Caco-2 (cell line): ENCODE measurements around the gene ENTPD8. TPM values are rescaled to one million over a fixed set of nuclear protein-coding genes. Genes with fewer than 3 reads are reported as not detected.

Experiments used
- BruUV-seq: library from RNA; stranded (reverse); fragments of 400-500 nt; replicated peaks from 2 replicates; lab custom pipeline; 2021; lab: Mats Ljungman, UMichigan
- CTCF ChIA-PET: fragments of 300-600 bp; sonication (Branson Sonifier 250); formaldehyde crosslinking; loops from one replicate; lab custom pipeline; 2022; ENCODE audit warnings: antibody characterized with exemption; lab: Charles Lee
- POLR2A ChIA-PET: fragments of 300-600 bp; sonication (Branson Sonifier 250); formaldehyde crosslinking; loops from one replicate; lab custom pipeline; 2022; ENCODE audit warnings: antibody characterized with exemption; lab: Charles Lee
- DNase-seq, 2 experiments: peaks; one replicate each; pipeline versions ENCODE4 v3.0.0 to v3.0.0-alpha.2; 2020 to 2022
- H3K27me3 ChIP-seq: replicated peaks from 2 replicates; pipeline ENCODE4 v1.6.0; 2011; ENCODE audit warnings: low read length; ENCODE audit not compliant: control insufficient read depth, insufficient read depth
- H3K36me3 ChIP-seq: 2 replicates; pipeline ENCODE4 v1.5.1; 2011; ENCODE audit warnings: low read length; ENCODE audit not compliant: control insufficient read depth, insufficient read depth
- H3K4me1 ChIP-seq: fragments of 250-450 bp; sonication (Bioruptor Pico); 2 replicates; pipeline ENCODE4 v1.5.1; 2020; ENCODE audit warnings: mild to moderate bottlenecking
- H3K4me3 ChIP-seq: 2 replicates; pipeline ENCODE4 v1.5.1; 2011; ENCODE audit warnings: low read depth, mild to moderate bottlenecking, control low read depth, low read length
- H3K9me3 ChIP-seq: fragments of 250-450 bp; sonication (Bioruptor Pico); 2 replicates; pipeline ENCODE4 v1.5.1; 2020; ENCODE audit warnings: mild to moderate bottlenecking, moderate library complexity
- H3K27ac Mint-ChIP-seq: one replicate; pipeline ENCODE4 v1.8.0; 2022; ENCODE audit warnings: mixed read lengths; ENCODE audit not compliant: unreplicated experiment
- H3K27me3 Mint-ChIP-seq: one replicate; pipeline ENCODE4 v1.8.0; 2022; ENCODE audit warnings: mixed read lengths; ENCODE audit not compliant: insufficient read depth, unreplicated experiment
- H3K36me3 Mint-ChIP-seq: one replicate; pipeline ENCODE4 v1.8.0; 2022; ENCODE audit warnings: mild to moderate bottlenecking, mixed read lengths; ENCODE audit not compliant: insufficient read depth, unreplicated experiment
- H3K4me1 Mint-ChIP-seq: one replicate; pipeline ENCODE4 v1.8.0; 2022; ENCODE audit warnings: low read depth, mixed read lengths; ENCODE audit not compliant: unreplicated experiment
- H3K4me3 Mint-ChIP-seq: one replicate; pipeline ENCODE4 v1.8.0; 2022; ENCODE audit warnings: mild to moderate bottlenecking, moderate library complexity, mixed read lengths; ENCODE audit not compliant: unreplicated experiment
- H3K9me3 Mint-ChIP-seq: one replicate; pipeline ENCODE4 v1.8.0; 2022; ENCODE audit warnings: mixed read lengths; ENCODE audit not compliant: unreplicated experiment
- intact Hi-C: fragments of 100-400 bp; cut with micrococcal nuclease; formaldehyde crosslinking; loops from one replicate; pipeline ENCODE4 v1.10.0; 2022; ENCODE audit not compliant: unreplicated experiment
- total RNA-seq: library from RNA; stranded (reverse); gene quantifications from 2 replicates; pipeline ENCODE4 v1.2.3, GENCODE V29; 2022
- TF ChIP-seq, protein P1 (sequence below), 2 experiments: fragments of 200-600 bp in 1 of 2; IDR thresholded peaks; 1 replicate in 1 of 2; 2 replicates in 1 of 2; pipeline versions ENCODE4 v1.5.1 to v1.8.0; 2011 to 2022; ENCODE audit warnings: antibody characterized with exemption in 1 of 2, control low read depth in 1 of 2, inconsistent platforms in 1 of 2, low read depth in 1 of 2, low read length in 1 of 2, mild to moderate bottlenecking in 1 of 2, moderate library complexity in 1 of 2; ENCODE audit not compliant: insufficient read depth in 1 of 2, severe bottlenecking in 1 of 2, unreplicated experiment in 1 of 2

Gene ENTPD8
- total RNA-seq, 1 experiment from 2014 or later: 8.6 TPM

DNA sequence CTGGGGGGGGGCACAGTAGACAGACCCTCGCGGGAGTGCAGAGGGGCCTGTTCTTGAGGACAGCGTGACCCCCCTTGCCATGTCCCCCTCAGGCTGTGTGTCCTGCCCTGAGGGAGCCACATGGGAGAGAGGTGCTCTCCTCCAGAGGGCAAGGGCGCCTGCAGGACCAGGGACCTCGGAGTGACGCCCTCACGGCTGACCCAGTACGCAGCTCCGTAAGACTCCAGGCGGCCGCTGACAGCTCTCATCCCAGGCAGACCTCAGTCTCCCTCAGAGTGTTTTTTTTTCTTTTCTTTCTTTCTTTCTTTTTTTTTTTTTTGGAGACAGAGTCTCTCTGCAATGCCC lies 45.5 kb downstream of the ENTPD8 start:
- BruUV-seq: no TSS peak
- Mint-ChIP-seq H3K4me1 (no peaks in the 10 kb centered on the region), H3K9me3 (peaks cover 23% of the 10 kb centered on the region), H3K27ac (no peak overlapping the region), H3K27me3 (no peaks in the 10 kb centered on the region), H3K4me3 (no peak overlapping the region), H3K36me3 (peaks cover 26% of the 10 kb centered on the region)
- no peak for DNase-seq
- Histone ChIP-seq H3K4me3 (no peak overlapping the region), H3K9me3 (no peaks in the 10 kb centered on the region; the same call in 1 of the 2 replicates), H3K36me3 (no peaks in the 10 kb centered on the region; the same call in 1 of the 2 replicates), H3K27me3 (no peaks in the 10 kb centered on the region), H3K4me1 (peaks cover 5% of the 10 kb centered on the region; the same call in 1 of the 2 replicates)
- CTCF ChIA-PET: interaction anchor here (1.0 to 2.0 kb wide), 2 partner anchors 28 to 94 kb away, joined by 7 to 10 read pairs; partner anchors contain the start of genes EXD3, NOXA1 and NRARP
- POLR2A ChIA-PET: interaction anchor here (0.5 kb wide), 1 partner anchor 156 kb away, joined by 5 read pairs; the partner anchor contains the start of gene MRPL41
- TF ChIP-seq, protein P1, sequence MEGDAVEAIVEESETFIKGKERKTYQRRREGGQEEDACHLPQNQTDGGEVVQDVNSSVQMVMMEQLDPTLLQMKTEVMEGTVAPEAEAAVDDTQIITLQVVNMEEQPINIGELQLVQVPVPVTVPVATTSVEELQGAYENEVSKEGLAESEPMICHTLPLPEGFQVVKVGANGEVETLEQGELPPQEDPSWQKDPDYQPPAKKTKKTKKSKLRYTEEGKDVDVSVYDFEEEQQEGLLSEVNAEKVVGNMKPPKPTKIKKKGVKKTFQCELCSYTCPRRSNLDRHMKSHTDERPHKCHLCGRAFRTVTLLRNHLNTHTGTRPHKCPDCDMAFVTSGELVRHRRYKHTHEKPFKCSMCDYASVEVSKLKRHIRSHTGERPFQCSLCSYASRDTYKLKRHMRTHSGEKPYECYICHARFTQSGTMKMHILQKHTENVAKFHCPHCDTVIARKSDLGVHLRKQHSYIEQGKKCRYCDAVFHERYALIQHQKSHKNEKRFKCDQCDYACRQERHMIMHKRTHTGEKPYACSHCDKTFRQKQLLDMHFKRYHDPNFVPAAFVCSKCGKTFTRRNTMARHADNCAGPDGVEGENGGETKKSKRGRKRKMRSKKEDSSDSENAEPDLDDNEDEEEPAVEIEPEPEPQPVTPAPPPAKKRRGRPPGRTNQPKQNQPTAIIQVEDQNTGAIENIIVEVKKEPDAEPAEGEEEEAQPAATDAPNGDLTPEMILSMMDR (IDR thresholded peaks at IDR 0.05; ENCODE audit: insufficient read depth in 1 of 2, low read depth in 1 of 2, low read length in 1 of 2, severe bottlenecking in 1 of 2, unreplicated experiment in 1 of 2): no peak
- intact Hi-C loops: no loop called here

DNA sequence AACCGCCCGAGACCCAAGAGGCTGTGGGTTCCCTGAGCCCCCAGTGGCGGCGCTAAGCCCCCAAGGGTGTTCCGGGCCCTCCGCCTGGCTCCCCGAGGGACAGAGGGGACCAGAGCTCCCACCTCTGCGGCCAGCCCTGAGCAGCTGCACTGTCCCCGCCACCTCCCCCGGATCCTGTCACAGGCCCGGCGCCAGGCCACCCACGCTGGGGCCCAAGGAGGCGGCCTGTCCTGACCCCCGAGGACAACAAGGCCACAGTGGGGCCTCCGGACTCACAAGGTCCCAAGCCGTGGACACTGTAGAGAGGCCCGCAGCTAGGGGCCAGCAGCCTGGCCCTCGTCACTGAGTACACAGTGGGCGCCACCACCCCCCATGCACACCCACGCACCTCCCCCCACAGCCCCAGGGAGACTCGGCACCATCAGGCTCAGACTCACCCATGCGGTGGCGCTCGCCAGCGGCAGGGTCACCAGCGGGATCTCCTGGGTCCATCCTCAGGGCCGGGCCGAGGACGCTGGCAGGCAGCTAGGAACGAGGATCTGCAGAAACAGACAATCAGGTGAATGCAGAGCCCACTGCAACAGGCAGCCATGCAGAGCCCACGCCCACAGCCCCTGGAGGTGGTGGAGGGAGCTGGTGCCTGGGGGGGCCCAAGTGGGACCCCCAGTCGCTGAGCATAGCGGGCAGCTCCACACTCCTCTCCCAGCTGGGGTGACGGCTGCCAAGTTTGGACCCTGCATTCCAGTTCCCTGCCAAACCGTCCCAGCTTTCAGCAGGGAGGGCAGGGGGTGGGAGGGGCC lies 46.1 kb downstream of the ENTPD8 start:
- Histone ChIP-seq H3K36me3 (no peaks in the 10 kb centered on the region; the same call in 1 of the 2 replicates), H3K9me3 (no peaks in the 10 kb centered on the region; the same call in 1 of the 2 replicates), H3K4me3 (no peak overlapping the region), H3K4me1 (peaks cover 5% of the 10 kb centered on the region; the same call in 1 of the 2 replicates), H3K27me3 (no peaks in the 10 kb centered on the region)
- ChIA-PET POLR2A (no interaction called here), CTCF (interaction anchor here (2.0 kb wide), 1 partner anchor 93 kb away, joined by 7 read pairs; the partner anchor contains the start of gene NRARP)
- peaks cover 30% of the 10 kb centered on the region for H3K36me3 Mint-ChIP-seq
- BruUV-seq: no TSS peak
- H3K27ac Mint-ChIP-seq: no peak overlapping the region
- intact Hi-C loops: no loop called here
- no peak for DNase-seq
- H3K9me3 Mint-ChIP-seq: peaks cover 23% of the 10 kb centered on the region
- TF ChIP-seq, protein P1 (IDR thresholded peaks at IDR 0.05; ENCODE audit: insufficient read depth in 1 of 2, low read depth in 1 of 2, low read length in 1 of 2, severe bottlenecking in 1 of 2, unreplicated experiment in 1 of 2): no peak
- no peaks in the 10 kb centered on the region for H3K27me3 Mint-ChIP-seq
- H3K4me3 Mint-ChIP-seq: no peak overlapping the region
- H3K4me1 Mint-ChIP-seq: no peaks in the 10 kb centered on the region

DNA sequence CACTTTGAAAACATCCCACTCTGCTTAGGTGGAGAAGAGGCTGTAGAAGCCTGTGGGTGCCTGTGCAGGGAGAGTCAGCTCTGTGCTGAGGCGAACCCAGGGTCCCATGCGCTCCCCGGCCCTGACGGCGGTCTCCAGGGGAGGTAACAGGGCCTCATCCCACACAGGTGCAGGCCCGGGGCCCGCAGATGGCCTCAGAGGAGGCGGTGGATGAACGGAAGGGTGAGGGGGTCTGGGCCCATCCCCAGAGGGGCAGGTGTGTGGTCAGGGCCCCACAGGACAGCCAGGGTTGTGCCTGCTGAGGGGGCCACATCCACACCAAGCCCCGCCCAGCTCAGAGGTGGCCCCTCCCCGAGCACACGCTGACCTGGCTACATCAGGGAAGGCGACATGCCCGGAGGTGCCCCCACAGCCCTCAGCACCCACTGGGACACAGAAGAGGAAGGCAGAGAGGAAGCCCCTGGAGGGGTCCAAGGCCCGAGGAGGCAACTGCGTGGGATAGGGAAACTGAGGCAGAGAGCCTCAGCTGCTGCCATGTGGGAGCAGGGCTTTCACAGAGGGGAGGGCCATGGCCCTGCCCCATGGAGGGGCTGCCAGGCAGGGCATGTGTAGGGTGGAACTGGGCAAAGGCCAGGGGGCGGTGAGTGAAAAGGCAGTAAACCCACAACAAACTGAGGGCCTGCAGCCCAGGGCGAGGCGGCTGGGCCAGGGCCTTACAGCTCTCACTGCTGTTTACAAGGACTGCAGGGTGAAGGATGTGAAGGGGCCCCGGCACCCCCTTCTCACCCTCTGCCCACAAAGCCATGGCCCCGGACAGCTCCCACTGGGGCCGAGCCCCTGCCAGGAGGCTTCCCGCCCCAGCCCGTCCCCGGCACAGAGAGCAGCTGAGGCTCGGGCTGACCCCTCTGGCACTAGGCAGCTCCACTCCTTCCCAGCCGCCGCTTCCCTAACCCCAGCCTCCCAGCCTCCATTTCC lies 47.7 kb downstream of the ENTPD8 start:
- Histone ChIP-seq H3K4me1 (peaks cover 5% of the 10 kb centered on the region; the same call in 1 of the 2 replicates), H3K36me3 (no peaks in the 10 kb centered on the region; the same call in 1 of the 2 replicates), H3K27me3 (no peaks in the 10 kb centered on the region), H3K9me3 (no peaks in the 10 kb centered on the region; the same call in 1 of the 2 replicates), H3K4me3 (no peak overlapping the region)
- no peak for DNase-seq
- Mint-ChIP-seq H3K27ac (no peak overlapping the region), H3K4me1 (no peaks in the 10 kb centered on the region), H3K27me3 (no peaks in the 10 kb centered on the region), H3K36me3 (peaks cover 23% of the 10 kb centered on the region), H3K9me3 (peaks cover 14% of the 10 kb centered on the region), H3K4me3 (no peak overlapping the region)
- intact Hi-C loops: no loop called here
- ChIA-PET POLR2A (interaction anchor here (0.5 to 0.9 kb wide), 2 partner anchors 112 to 183 kb away, joined by 3 read pairs; no protein-coding TSS in a partner anchor), CTCF (no interaction called here)
- BruUV-seq: no TSS peak
- TF ChIP-seq, protein P1 (IDR thresholded peaks at IDR 0.05; ENCODE audit: insufficient read depth in 1 of 2, low read depth in 1 of 2, low read length in 1 of 2, severe bottlenecking in 1 of 2, unreplicated experiment in 1 of 2): no peak
